H9 (cell line): ENCODE measurements around the gene PDE3A. TPM values are rescaled to one million over a fixed set of nuclear protein-coding genes. Genes with fewer than 3 reads are reported as not detected.

Experiments used
- DNase-seq: peaks from one replicate; pipeline ENCODE4 v3.0.0-alpha.2; 2017
- H2AFZ ChIP-seq: one replicate; pipeline ENCODE4 v1.6.1; 2013; ENCODE audit warnings: mild to moderate bottlenecking, low read length, control low read depth, moderate library complexity
- H2AK5ac ChIP-seq: 2 replicates; pipeline ENCODE4 v1.6.1; 2013; ENCODE audit warnings: low read length, control low read depth, mixed read lengths; ENCODE audit not compliant: insufficient read length
- H2BK120ac ChIP-seq: one replicate; pipeline ENCODE4 v1.6.1; 2013; ENCODE audit warnings: low read depth, mild to moderate bottlenecking, low read length, control low read depth, inconsistent platforms; ENCODE audit not compliant: poor library complexity, severe bottlenecking
- H2BK12ac ChIP-seq: 2 replicates; pipeline ENCODE4 v1.6.1; 2013; ENCODE audit warnings: low read length, control low read depth, mixed read lengths, low read depth; ENCODE audit not compliant: insufficient read length
- H2BK15ac ChIP-seq: 2 replicates; pipeline ENCODE4 v1.6.1; 2013; ENCODE audit warnings: low read depth, low read length, control low read depth
- H2BK20ac ChIP-seq: one replicate; pipeline ENCODE4 v1.6.1; 2013; ENCODE audit warnings: low read depth, mild to moderate bottlenecking, low read length, control low read depth, inconsistent platforms; ENCODE audit not compliant: poor library complexity, severe bottlenecking
- H2BK5ac ChIP-seq: 2 replicates; pipeline ENCODE4 v1.6.1; 2013; ENCODE audit warnings: low read length, control low read depth, mixed read lengths; ENCODE audit not compliant: insufficient read length
- H3K14ac ChIP-seq: 2 replicates; pipeline ENCODE4 v1.6.1; 2013; ENCODE audit warnings: low read length, control low read depth; ENCODE audit not compliant: insufficient read depth
- H3K18ac ChIP-seq: 2 replicates; pipeline ENCODE4 v1.6.1; 2013; ENCODE audit warnings: low read depth, mild to moderate bottlenecking, mixed read lengths, low read length, control low read depth; ENCODE audit not compliant: insufficient read length
- H3K23ac ChIP-seq: 2 replicates; pipeline ENCODE4 v1.6.1; 2013; ENCODE audit warnings: low read length, control low read depth, mixed read lengths, low read depth; ENCODE audit not compliant: insufficient read length
- H3K23me2 ChIP-seq: 2 replicates; pipeline ENCODE4 v1.6.1; 2013; ENCODE audit warnings: low read depth, mild to moderate bottlenecking, mixed read lengths, low read length, control low read depth; ENCODE audit not compliant: insufficient read length, poor library complexity, severe bottlenecking
- H3K27ac ChIP-seq: 2 replicates; pipeline ENCODE4 v1.5.1; 2013; ENCODE audit warnings: low read length, control low read depth, mixed read lengths, low read depth; ENCODE audit not compliant: insufficient read length
- H3K27me3 ChIP-seq: 2 replicates; pipeline ENCODE4 v1.6.1; 2013; ENCODE audit warnings: low read length, control low read depth, inconsistent platforms; ENCODE audit not compliant: insufficient read depth
- H3K4ac ChIP-seq: 2 replicates; pipeline ENCODE4 v1.6.1; 2013; ENCODE audit warnings: low read depth, mild to moderate bottlenecking, control low read depth, inconsistent platforms, low read length, moderate library complexity
- H3K4me1 ChIP-seq: 2 replicates; pipeline ENCODE4 v1.6.1; 2013; ENCODE audit warnings: low read length, control low read depth, inconsistent platforms; ENCODE audit not compliant: insufficient read depth
- H3K4me2 ChIP-seq: 2 replicates; pipeline ENCODE4 v1.6.1; 2013; ENCODE audit warnings: low read length, control low read depth, mixed read lengths; ENCODE audit not compliant: insufficient read length, insufficient read depth
- H3K56ac ChIP-seq: 2 replicates; pipeline ENCODE4 v1.6.1; 2013; ENCODE audit warnings: low read depth, mild to moderate bottlenecking, mixed read lengths, low read length, control low read depth; ENCODE audit not compliant: insufficient read length
- H3K79me1 ChIP-seq: 2 replicates; pipeline ENCODE4 v1.6.1; 2013; ENCODE audit warnings: low read depth, mild to moderate bottlenecking, moderate library complexity, low read length, control low read depth, inconsistent platforms; ENCODE audit not compliant: insufficient read depth, poor library complexity, severe bottlenecking
- H3K79me2 ChIP-seq: 2 replicates; pipeline ENCODE4 v1.6.1; 2013; ENCODE audit warnings: low read length, control low read depth, inconsistent platforms; ENCODE audit not compliant: insufficient read depth
- H3K9ac ChIP-seq: 2 replicates; pipeline ENCODE4 v1.6.1; 2013; ENCODE audit warnings: low read length, control low read depth, mixed read lengths; ENCODE audit not compliant: insufficient read length; ENCODE audit errors: extremely low read depth
- H3K9me3 ChIP-seq: one replicate; pipeline ENCODE4 v1.6.1; 2013; ENCODE audit warnings: low read depth, low read length, inconsistent platforms; ENCODE audit not compliant: control insufficient read depth
- H3T11ph ChIP-seq: one replicate; pipeline ENCODE4 v1.6.1; 2013; ENCODE audit warnings: mild to moderate bottlenecking, low read length, control low read depth, inconsistent platforms
- H4K20me1 ChIP-seq: one replicate; pipeline ENCODE4 v1.6.1; 2013; ENCODE audit not compliant: control insufficient read depth, insufficient read length, insufficient read depth
- H4K5ac ChIP-seq: 2 replicates; pipeline ENCODE4 v1.6.1; 2013; ENCODE audit warnings: low read depth, mild to moderate bottlenecking, mixed read lengths, low read length, control low read depth; ENCODE audit not compliant: insufficient read length
- H4K8ac ChIP-seq: replicated peaks from 2 replicates; pipeline ENCODE4 v1.6.1; 2013; ENCODE audit warnings: low read length, control low read depth, mixed read lengths, low read depth; ENCODE audit not compliant: insufficient read length
- H4K91ac ChIP-seq: 2 replicates; pipeline ENCODE4 v1.6.1; 2013; ENCODE audit warnings: low read depth, mild to moderate bottlenecking, moderate library complexity, mixed read lengths, low read length, control low read depth; ENCODE audit not compliant: insufficient read length
- H3K27ac Mint-ChIP-seq, 3 experiments: 2 replicates in 2 of 3; 3 replicates in 1 of 3; pipeline ENCODE4 v1.8.0; 2020 to 2021; ENCODE audit warnings: mixed read lengths in 3 of 3, mild to moderate bottlenecking in 1 of 3, moderate library complexity in 1 of 3
- H3K27me3 Mint-ChIP-seq: 2 replicates; pipeline ENCODE4 v1.8.0; 2021; ENCODE audit warnings: low read depth, mild to moderate bottlenecking, moderate library complexity, mixed read lengths
- H3K36me3 Mint-ChIP-seq, 3 experiments: 2 replicates in 2 of 3; 3 replicates in 1 of 3; pipeline ENCODE4 v1.8.0; 2020 to 2021; ENCODE audit warnings: low read depth in 3 of 3, mixed read lengths in 3 of 3; ENCODE audit not compliant: insufficient read depth in 1 of 3
- H3K4me1 Mint-ChIP-seq, 2 experiments: 2 replicates each; pipeline ENCODE4 v1.8.0; 2020; ENCODE audit warnings: mixed read lengths in 2 of 2
- H3K4me3 Mint-ChIP-seq, 2 experiments: 2 replicates in 1 of 2; 3 replicates in 1 of 2; pipeline ENCODE4 v1.8.0; 2020 to 2021; ENCODE audit warnings: mild to moderate bottlenecking in 2 of 2, mixed read lengths in 2 of 2, moderate library complexity in 1 of 2
- H3K9me3 Mint-ChIP-seq, 2 experiments: 2 replicates in 1 of 2; 3 replicates in 1 of 2; pipeline ENCODE4 v1.8.0; 2020; ENCODE audit warnings: mild to moderate bottlenecking in 2 of 2, mixed read lengths in 2 of 2, moderate library complexity in 1 of 2
- whole genome bisulfite sequencing: extraction: QIAGEN DNeasy Blood & Tissue Kit; methylation state at CpG from one replicate; pipeline ENCODE4 v1.1.7; 2013; ENCODE audit warnings: missing lambda C conversion rate, low lambda C conversion rate, mixed read lengths; ENCODE audit not compliant: insufficient read length; ENCODE audit errors: extremely low coverage; 5-methylcytosine and 5-hydroxymethylcytosine counted together
- total RNA-seq: library from RNA; stranded (reverse); gene quantifications from 2 replicates; pipeline ENCODE4 v1.2.1, GENCODE V29; 2021
- TF ChIP-seq, protein P1 (sequence below): fragments of 200-600 bp; sonication (generic); conservative IDR thresholded peaks from 3 replicates; pipeline ENCODE4 v1.8.0; 2021; ENCODE audit warnings: antibody characterized with exemption, mild to moderate bottlenecking

PDE3A gene
- total RNA-seq, 1 experiment from 2014 or later, result 3.0 TPM

DNA sequence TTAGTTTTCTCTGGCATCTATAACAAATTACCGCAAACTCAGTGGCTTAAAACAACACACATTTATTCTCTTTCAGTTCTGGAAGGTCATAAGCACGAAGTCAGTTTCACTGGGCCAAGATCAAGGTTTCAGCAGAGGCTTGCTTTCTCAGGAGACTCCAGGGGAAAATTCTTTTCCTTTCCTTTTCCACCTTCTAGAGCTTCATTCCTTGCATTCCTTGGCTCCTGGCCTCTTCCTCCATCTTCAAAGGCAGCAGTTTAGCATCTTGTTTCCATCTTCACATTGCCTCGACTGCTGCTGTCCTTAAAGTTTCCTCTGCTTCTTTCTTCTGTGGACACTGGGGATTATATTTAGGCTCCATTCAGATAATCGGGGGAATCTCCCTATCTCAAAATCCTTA, 106.1 kb downstream of the PDE3A start:
- H4K20me1 ChIP-seq, result no peaks in the 10 kb centered on the region
- Mint-ChIP-seq H3K27ac (peak overlapping the region in 1 of 3 experiments; percentile 27; a peak in 1 of 7 replicates), H3K9me3 (peaks cover 7 to 8% of the 10 kb centered on the region in 2 experiments; a peak in 4 of 5 replicates), H3K27me3 (no peaks in the 10 kb centered on the region), H3K4me3 (no peak overlapping the region), H3K4me1 (peaks cover 12 to 13% of the 10 kb centered on the region in 2 experiments), H3K36me3 (peaks cover 7 to 14% (median 7%) of the 10 kb centered on the region in 3 experiments; a peak in 6 of 7 replicates)
- no peaks in the 10 kb centered on the region for H3K4me1 ChIP-seq
- H3K4me2 ChIP-seq, result no peak overlapping the region
- no peak overlapping the region for H2BK12ac ChIP-seq
- no CpG with 5 or more reads among the region's 4 CpGs for WGBS
- no peak overlapping the region for H2BK15ac ChIP-seq
- no peaks in the 10 kb centered on the region for H3K79me2 ChIP-seq
- TF ChIP-seq, protein P1, sequence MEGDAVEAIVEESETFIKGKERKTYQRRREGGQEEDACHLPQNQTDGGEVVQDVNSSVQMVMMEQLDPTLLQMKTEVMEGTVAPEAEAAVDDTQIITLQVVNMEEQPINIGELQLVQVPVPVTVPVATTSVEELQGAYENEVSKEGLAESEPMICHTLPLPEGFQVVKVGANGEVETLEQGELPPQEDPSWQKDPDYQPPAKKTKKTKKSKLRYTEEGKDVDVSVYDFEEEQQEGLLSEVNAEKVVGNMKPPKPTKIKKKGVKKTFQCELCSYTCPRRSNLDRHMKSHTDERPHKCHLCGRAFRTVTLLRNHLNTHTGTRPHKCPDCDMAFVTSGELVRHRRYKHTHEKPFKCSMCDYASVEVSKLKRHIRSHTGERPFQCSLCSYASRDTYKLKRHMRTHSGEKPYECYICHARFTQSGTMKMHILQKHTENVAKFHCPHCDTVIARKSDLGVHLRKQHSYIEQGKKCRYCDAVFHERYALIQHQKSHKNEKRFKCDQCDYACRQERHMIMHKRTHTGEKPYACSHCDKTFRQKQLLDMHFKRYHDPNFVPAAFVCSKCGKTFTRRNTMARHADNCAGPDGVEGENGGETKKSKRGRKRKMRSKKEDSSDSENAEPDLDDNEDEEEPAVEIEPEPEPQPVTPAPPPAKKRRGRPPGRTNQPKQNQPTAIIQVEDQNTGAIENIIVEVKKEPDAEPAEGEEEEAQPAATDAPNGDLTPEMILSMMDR, result no peak
- no peak overlapping the region for H2BK120ac ChIP-seq
- H3K27me3 ChIP-seq, result no peaks in the 10 kb centered on the region
- no peak overlapping the region for H3T11ph ChIP-seq
- H3K14ac ChIP-seq, result no peak overlapping the region
- no peak overlapping the region for H3K18ac ChIP-seq
- H2AFZ ChIP-seq, result no peak overlapping the region
- H4K8ac ChIP-seq, result no peak overlapping the region
- H2AK5ac ChIP-seq, result no peak overlapping the region
- no peaks in the 10 kb centered on the region for H3K23me2 ChIP-seq
- H3K79me1 ChIP-seq, result no peaks in the 10 kb centered on the region
- no peak overlapping the region for H2BK5ac ChIP-seq
- H3K4ac ChIP-seq, result no peak overlapping the region
- H3K9me3 ChIP-seq, result no peaks in the 10 kb centered on the region
- H3K9ac ChIP-seq, result no peak overlapping the region
- no peak overlapping the region for H3K56ac ChIP-seq
- no peak overlapping the region for H4K5ac ChIP-seq
- DNase-seq, result no peak
- no peak overlapping the region for H3K27ac ChIP-seq
- H3K23ac ChIP-seq, result no peak overlapping the region
- H4K91ac ChIP-seq, result no peak overlapping the region
- H2BK20ac ChIP-seq, result no peak overlapping the region
